ENCODE results near the gene CFAP46. TPM values are rescaled to one million over a fixed set of nuclear protein-coding genes. Genes with fewer than 3 reads are reported as not detected.

Gene CFAP46
- total and polyA plus RNA-seq, 9 of the 15 experiments (the other 6 are each of a cell fraction or from before 2014, with no cell fraction given) = not detected

DNA sequence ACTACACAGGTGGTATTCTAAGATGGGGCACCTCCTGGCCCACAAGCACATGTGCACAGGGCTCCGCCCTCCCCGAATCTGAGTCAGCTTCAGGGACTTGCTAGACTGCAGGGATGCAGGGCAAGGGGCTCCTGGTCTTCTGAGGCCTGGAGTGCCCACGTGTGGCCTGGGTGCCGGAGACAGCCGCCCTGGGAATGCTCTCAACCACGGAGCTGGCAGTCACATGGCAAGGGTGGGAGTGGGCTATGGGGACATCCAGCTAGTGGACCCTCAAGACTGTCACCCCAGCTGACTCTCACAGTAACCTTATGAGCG is 42.7 kb downstream of the CFAP46 start:
- Histone ChIP-seq H3K36me3 (ENCODE audit: control insufficient read depth, insufficient read depth, low read length) (no peaks in the 10 kb centered on the region), H3K27me3 (ENCODE audit: control insufficient read depth in 2 of 2, insufficient read depth in 2 of 2, low read length in 2 of 2) (peaks cover 0 to 22% of the 10 kb centered on the region in 2 experiments; a peak in 2 of 5 replicates), H3K9me3 (replicated peaks; ENCODE audit: control insufficient read depth, insufficient read depth, low read depth, low read length) (no peaks in the 10 kb centered on the region), H3K4me2 (ENCODE audit: insufficient read depth, low read length) (no peak overlapping the region), H3K9ac (ENCODE audit: insufficient read depth in 1 of 2, low read depth in 2 of 2, low read length in 2 of 2) (no peak overlapping the region), H3K79me2 (ENCODE audit: control insufficient read depth, insufficient read depth, low read length) (no peaks in the 10 kb centered on the region), H3K4me1 (replicated peaks in 1 of 2; ENCODE audit: control insufficient read depth in 2 of 2, insufficient read depth in 2 of 2, low read length in 2 of 2) (no peaks in the 10 kb centered on the region), H3K9me1 (ENCODE audit: control insufficient read depth, insufficient read depth, low read length) (no peaks in the 10 kb centered on the region), H3K27ac (ENCODE audit: extremely low read depth, low read depth, low read length) (no peak overlapping the region), H4K20me1 (replicated peaks; ENCODE audit: control insufficient read depth, insufficient read depth, low read length) (no peaks in the 10 kb centered on the region), H2AFZ (ENCODE audit: low read depth, low read length) (no peak overlapping the region), H3K4me3 (no peak overlapping the region)
- in situ Hi-C loops (cut with MboI) = no loop called here
- no peak for TF ChIP-seq ZMIZ1 (IDR thresholded peaks at IDR 0.05; ENCODE audit: low read depth in 2 of 2, low read length in 2 of 2)
- TF ChIP-seq FOS (IDR thresholded peaks at IDR 0.05; ENCODE audit: extremely low read depth, insufficient read length) = no peak
- TF ChIP-seq ZEB2 (IDR thresholded peaks at IDR 0.05) = no peak
- TF ChIP-seq, protein P1, sequence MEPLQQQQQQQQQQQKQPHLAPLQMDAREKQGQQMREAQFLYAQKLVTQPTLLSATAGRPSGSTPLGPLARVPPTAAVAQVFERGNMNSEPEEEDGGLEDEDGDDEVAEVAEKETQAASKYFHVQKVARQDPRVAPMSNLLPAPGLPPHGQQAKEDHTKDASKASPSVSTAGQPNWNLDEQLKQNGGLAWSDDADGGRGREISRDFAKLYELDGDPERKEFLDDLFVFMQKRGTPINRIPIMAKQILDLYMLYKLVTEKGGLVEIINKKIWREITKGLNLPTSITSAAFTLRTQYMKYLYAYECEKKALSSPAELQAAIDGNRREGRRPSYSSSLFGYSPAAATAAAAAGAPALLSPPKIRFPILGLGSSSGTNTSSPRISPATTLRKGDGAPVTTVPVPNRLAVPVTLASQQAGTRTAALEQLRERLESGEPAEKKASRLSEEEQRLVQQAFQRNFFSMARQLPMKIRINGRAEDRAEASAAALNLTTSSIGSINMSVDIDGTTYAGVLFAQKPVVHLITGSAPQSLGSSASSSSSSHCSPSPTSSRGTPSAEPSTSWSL (CRISPR knock-in tag; IDR thresholded peaks at IDR 0.05; ENCODE audit: borderline replicate concordance) = no peak
- TF ChIP-seq FOXK1 (CRISPR knock-in tag; IDR thresholded peaks at IDR 0.05; ENCODE audit: borderline replicate concordance) = no peak
- TF ChIP-seq, protein P2, sequence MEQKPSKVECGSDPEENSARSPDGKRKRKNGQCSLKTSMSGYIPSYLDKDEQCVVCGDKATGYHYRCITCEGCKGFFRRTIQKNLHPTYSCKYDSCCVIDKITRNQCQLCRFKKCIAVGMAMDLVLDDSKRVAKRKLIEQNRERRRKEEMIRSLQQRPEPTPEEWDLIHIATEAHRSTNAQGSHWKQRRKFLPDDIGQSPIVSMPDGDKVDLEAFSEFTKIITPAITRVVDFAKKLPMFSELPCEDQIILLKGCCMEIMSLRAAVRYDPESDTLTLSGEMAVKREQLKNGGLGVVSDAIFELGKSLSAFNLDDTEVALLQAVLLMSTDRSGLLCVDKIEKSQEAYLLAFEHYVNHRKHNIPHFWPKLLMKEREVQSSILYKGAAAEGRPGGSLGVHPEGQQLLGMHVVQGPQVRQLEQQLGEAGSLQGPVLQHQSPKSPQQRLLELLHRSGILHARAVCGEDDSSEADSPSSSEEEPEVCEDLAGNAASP (IDR thresholded peaks at IDR 0.05) = no peak
- TF ChIP-seq MED1 (CRISPR knock-in tag; IDR thresholded peaks at IDR 0.05; ENCODE audit: borderline replicate concordance) = no peak
- no peak for TF ChIP-seq POLR2AphosphoS5 (IDR thresholded peaks at IDR 0.05; ENCODE audit: control insufficient read depth, insufficient read depth, low read depth, low read length)
- TF ChIP-seq GMEB1 (CRISPR knock-in tag; IDR thresholded peaks at IDR 0.05) = no peak
- no peak for TF ChIP-seq PRMT5 (CRISPR knock-in tag; IDR thresholded peaks at IDR 0.05)
- TF ChIP-seq PURB (CRISPR knock-in tag; IDR thresholded peaks at IDR 0.05; ENCODE audit: low read depth) = no peak
- TF ChIP-seq ZBTB2 (IDR thresholded peaks at IDR 0.05) = no peak
- WGBS (ENCODE audit: insufficient coverage, low coverage, missing lambda C conversion rate) = 5% methylated on average over 7 of the region's 7 CpGs
- FAIRE-seq = no peak
- ATAC-seq = no peak
- CTCF ChIA-PET (ENCODE audit: low intra/inter-chr PET ratio) = no interaction called here
- POLR2A ChIA-PET = no interaction called here
- intact Hi-C loops (cut with micrococcal nuclease) = no loop called here
- BruUV-seq (replicated peaks) = no TSS peak
- DNase-seq (ENCODE audit: extremely low read depth in 1 of 4, low spot score in 3 of 4) = no peak
